SU-DHL-6 (cell line): ENCODE results near the gene GNB1L.

Experiments used
- H2AFZ ChIP-seq: fragments of 200-600 bp; sonication (generic); 2 replicates; pipeline ENCODE4 v1.6.1; 2014; ENCODE audit warnings: low read depth, mild to moderate bottlenecking, moderate library complexity, mixed read lengths, antibody characterized with exemption, low read length; ENCODE audit not compliant: severe bottlenecking
- H3F3A ChIP-seq: fragments of 200-600 bp; shearing (Covaris generic); 2 replicates; pipeline ENCODE4 v1.6.0; 2016; ENCODE audit warnings: antibody characterized with exemption, mild to moderate bottlenecking; ENCODE audit not compliant: insufficient read depth
- H3K27ac ChIP-seq: fragments of 200-600 bp; sonication (generic); 2 replicates; pipeline ENCODE4 v1.5.1; 2016; ENCODE audit warnings: low read depth, mild to moderate bottlenecking, low read length, moderate library complexity, mixed read lengths
- H3K27me3 ChIP-seq: fragments of 200-600 bp; sonication (generic), shearing (Covaris generic); 2 replicates; pipeline ENCODE4 v1.6.0; 2014; ENCODE audit warnings: mild to moderate bottlenecking, low read length
- H3K36me3 ChIP-seq: fragments of 200-600 bp; sonication (generic); 2 replicates; pipeline ENCODE4 v1.6.1; 2014; ENCODE audit warnings: mild to moderate bottlenecking, low read length, mixed read lengths
- H3K4me2 ChIP-seq: fragments of 300-600, 200-600 bp; shearing (Covaris generic), sonication (generic); 2 replicates; pipeline ENCODE4 v1.6.0; 2014; ENCODE audit warnings: low read length, low read depth, mild to moderate bottlenecking; ENCODE audit not compliant: poor library complexity, severe bottlenecking
- H3K4me3 ChIP-seq: fragments of 200-600 bp; sonication (generic); 2 replicates; pipeline ENCODE4 v1.5.1; 2014; ENCODE audit warnings: antibody characterized with exemption, low read length, mild to moderate bottlenecking, mixed read lengths; ENCODE audit not compliant: insufficient read depth, poor library complexity, severe bottlenecking
- H3K79me2 ChIP-seq: fragments of 200-600 bp; sonication (generic); 2 replicates; pipeline ENCODE4 v1.6.1; 2014; ENCODE audit warnings: mild to moderate bottlenecking, low read length, moderate library complexity; ENCODE audit not compliant: insufficient read depth
- H3K9ac ChIP-seq: fragments of 200-600 bp; sonication (generic); 2 replicates; pipeline ENCODE4 v1.7.0; 2014; ENCODE audit warnings: mild to moderate bottlenecking, low read length
- H3K9me2 ChIP-seq: fragments of 200-600 bp; sonication (generic); replicated peaks from 2 replicates; pipeline ENCODE4 v1.6.1; 2014; ENCODE audit warnings: low read length; ENCODE audit not compliant: insufficient read depth
- H3K9me3 ChIP-seq: fragments of 200-600 bp; sonication (generic); 2 replicates; pipeline ENCODE4 v1.6.1; 2014; ENCODE audit warnings: low read length, mixed read lengths; ENCODE audit not compliant: insufficient read depth
- H4K20me1 ChIP-seq: fragments of 200-600 bp; sonication (generic); 2 replicates; pipeline ENCODE4 v1.6.1; 2014; ENCODE audit warnings: low read depth, mild to moderate bottlenecking, antibody characterized with exemption, low read length, moderate library complexity, mixed read lengths
- EZH2phosphoT487 ChIP-seq: fragments of 200-600 bp; sonication (generic), shearing (Covaris generic); conservative IDR thresholded peaks from 2 replicates; pipeline ENCODE4 v1.6.1; 2018; ENCODE audit warnings: mild to moderate bottlenecking, antibody characterized with exemption, low read length, moderate library complexity, mixed read lengths
- TF ChIP-seq, protein P1 (sequence below): fragments of 200-600 bp; sonication (generic); IDR thresholded peaks from one replicate; pipeline ENCODE4 v1.5.1; 2017; ENCODE audit warnings: antibody characterized with exemption, mild to moderate bottlenecking, low read length, moderate library complexity; ENCODE audit not compliant: insufficient read depth, poor library complexity, severe bottlenecking

Gene GNB1L

DNA sequence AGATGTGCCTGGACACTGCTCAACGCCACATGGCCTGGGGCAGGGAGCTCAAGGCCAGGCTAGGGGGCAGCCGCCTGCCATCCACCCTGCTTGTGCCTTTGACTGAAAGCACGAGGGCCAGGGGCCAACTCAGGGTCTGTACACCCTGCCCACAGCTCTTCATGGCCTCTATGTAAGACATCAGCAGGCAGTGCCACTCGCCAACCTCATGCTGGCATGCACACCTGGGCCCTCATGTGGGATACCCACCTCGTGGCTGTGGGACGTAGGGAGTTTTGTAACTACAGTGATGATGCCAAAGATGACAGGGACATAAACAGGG lies 68.4 kb downstream of the GNB1L start:
- Histone ChIP-seq H3K9ac (no peak overlapping the region), H3K36me3 (no peaks in the 10 kb centered on the region), H3K79me2 (no peaks in the 10 kb centered on the region), H3K27me3 (no peaks in the 10 kb centered on the region), H3K9me3 (no peaks in the 10 kb centered on the region), H3K9me2 (no peaks in the 10 kb centered on the region), H4K20me1 (no peaks in the 10 kb centered on the region), H3K27ac (no peak overlapping the region), H3K4me2 (no peak overlapping the region), H3K4me3 (no peak overlapping the region), H3F3A (no peaks in the 10 kb centered on the region), H2AFZ (no peak overlapping the region)
- TF ChIP-seq, protein P1, sequence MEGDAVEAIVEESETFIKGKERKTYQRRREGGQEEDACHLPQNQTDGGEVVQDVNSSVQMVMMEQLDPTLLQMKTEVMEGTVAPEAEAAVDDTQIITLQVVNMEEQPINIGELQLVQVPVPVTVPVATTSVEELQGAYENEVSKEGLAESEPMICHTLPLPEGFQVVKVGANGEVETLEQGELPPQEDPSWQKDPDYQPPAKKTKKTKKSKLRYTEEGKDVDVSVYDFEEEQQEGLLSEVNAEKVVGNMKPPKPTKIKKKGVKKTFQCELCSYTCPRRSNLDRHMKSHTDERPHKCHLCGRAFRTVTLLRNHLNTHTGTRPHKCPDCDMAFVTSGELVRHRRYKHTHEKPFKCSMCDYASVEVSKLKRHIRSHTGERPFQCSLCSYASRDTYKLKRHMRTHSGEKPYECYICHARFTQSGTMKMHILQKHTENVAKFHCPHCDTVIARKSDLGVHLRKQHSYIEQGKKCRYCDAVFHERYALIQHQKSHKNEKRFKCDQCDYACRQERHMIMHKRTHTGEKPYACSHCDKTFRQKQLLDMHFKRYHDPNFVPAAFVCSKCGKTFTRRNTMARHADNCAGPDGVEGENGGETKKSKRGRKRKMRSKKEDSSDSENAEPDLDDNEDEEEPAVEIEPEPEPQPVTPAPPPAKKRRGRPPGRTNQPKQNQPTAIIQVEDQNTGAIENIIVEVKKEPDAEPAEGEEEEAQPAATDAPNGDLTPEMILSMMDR, result no peak
- TF ChIP-seq EZH2phosphoT487, result no peak

DNA sequence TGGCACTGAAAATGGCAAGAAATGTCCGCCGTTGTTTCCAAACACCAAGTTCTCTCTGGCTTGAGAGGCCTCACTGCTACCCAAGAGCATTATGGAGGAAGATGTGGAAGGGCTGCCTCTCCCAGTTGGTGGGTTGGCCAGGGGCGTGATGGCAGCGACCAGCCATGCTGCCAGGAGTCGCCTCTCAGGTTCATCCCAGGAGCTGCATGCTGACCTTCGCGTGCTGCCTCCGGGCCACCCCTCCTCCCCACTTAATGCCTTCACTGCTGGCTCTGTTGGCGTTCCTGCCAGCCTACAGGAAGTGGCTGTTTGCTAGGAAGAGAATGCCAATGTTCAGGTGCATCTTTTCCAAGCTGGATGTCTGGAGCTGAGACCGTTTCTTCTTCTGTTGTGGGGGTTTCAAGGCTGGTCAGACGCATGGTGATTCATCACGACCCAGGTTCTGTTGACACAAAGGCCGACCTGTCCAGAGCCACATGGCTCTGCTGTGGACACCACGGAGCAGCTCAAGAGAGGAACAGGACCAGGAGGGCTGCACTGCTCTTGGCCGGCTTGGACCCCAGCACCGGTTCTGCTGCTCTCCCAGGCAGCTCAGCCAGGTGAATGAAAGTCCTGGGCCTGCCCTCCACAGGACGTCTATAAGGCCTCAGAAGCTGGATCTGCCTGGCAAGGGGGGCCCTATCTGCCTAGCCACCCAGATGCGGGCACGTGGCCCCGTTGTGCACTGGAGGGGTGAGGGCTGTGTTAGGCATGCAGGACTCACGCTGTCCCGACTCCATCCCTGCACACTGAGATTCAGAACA lies 69.0 kb downstream of the GNB1L start:
- no peaks in the 10 kb centered on the region for H4K20me1 ChIP-seq
- H3F3A ChIP-seq, result no peaks in the 10 kb centered on the region
- H3K27me3 ChIP-seq, result no peaks in the 10 kb centered on the region
- H3K27ac ChIP-seq, result no peak overlapping the region
- TF ChIP-seq, protein P1, result no peak
- TF ChIP-seq EZH2phosphoT487, result no peak
- no peaks in the 10 kb centered on the region for H3K36me3 ChIP-seq
- H3K4me3 ChIP-seq, result no peak overlapping the region
- H3K9me2 ChIP-seq, result no peaks in the 10 kb centered on the region
- no peaks in the 10 kb centered on the region for H3K79me2 ChIP-seq
- H3K9me3 ChIP-seq, result no peaks in the 10 kb centered on the region
- no peak overlapping the region for H3K4me2 ChIP-seq
- no peak overlapping the region for H3K9ac ChIP-seq
- no peak overlapping the region for H2AFZ ChIP-seq

DNA sequence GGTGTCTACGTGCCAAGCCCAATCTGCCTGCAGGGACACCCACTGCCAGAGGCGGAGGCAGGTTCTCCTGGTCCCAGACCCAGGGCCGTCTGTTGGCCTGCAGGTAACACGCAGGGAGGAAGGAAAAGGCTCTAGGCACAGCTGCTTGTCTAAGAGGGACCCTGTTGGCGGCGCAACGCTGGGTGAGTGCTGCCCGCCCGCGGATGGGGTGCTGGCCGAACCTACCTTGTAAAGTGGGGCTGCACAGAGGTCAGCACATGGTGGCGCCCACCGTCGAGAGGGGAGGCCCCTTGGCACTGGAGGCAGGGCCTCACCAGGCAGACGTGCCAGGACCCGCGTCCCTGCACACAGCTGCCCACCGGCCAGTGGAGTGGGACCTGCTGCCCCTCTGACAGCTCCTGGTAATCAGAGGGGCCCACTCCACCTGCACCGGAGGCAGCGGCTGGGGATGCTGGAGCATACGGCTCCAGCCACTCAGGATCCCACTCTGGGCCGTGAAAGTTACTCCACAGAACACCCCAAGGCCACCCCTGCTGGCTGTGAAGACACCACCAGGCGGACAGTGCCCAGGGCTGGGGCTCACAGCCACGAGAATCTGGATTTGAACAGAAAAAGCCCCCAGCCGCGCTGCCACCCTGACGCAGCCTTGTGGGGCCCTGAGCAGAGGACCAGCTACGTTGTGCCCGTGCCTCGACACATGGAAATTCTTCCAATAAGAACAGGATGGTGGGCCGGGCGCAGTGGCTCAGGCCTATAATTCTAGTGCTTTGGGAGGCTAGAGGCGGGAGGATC lies 70.1 kb downstream of the GNB1L start:
- H3K27ac ChIP-seq, result no peak overlapping the region
- no peak for TF ChIP-seq EZH2phosphoT487
- H3K4me3 ChIP-seq, result no peak overlapping the region
- no peaks in the 10 kb centered on the region for H3K36me3 ChIP-seq
- no peaks in the 10 kb centered on the region for H4K20me1 ChIP-seq
- no peaks in the 10 kb centered on the region for H3K79me2 ChIP-seq
- H3K27me3 ChIP-seq, result no peaks in the 10 kb centered on the region
- no peaks in the 10 kb centered on the region for H3K9me3 ChIP-seq
- H3K9me2 ChIP-seq, result no peaks in the 10 kb centered on the region
- no peak overlapping the region for H3K4me2 ChIP-seq
- no peak overlapping the region for H3K9ac ChIP-seq
- H2AFZ ChIP-seq, result no peak overlapping the region
- no peaks in the 10 kb centered on the region for H3F3A ChIP-seq
